Anterior cingulate cortex (tissue), 58 donors: ENCODE results near the gene SLC27A3.
"Not testable (repeated sequence)": the region's sequence is repeated elsewhere in the genome, so short reads cannot be mapped to it uniquely, and the experiment has no call there.

Experiments used
- DNase-seq, 58 donors: peaks; one replicate each; lab custom pipeline; 2025; lab: John Stamatoyannopoulos, UW

The SLC27A3 gene

GRCh38 chr1:153754266-153754665 lies 20.9 kb upstream of the SLC27A3 start:
- DNase-seq = no peak

GRCh38 chr1:153760440-153760839 lies 14.8 kb upstream of the SLC27A3 start:
- DNase-seq = no peak

- peak in 7 of 58 donors; percentile 4 to 26 (median 13) for DNase-seq
Observed at GRCh38 chr1:153763365-153764225, 11.6 kb upstream of the SLC27A3 start.

- no peak for DNase-seq
Observed at GRCh38 chr1:153764310-153764709, 10.9 kb upstream of the SLC27A3 start.

GRCh38 chr1:153766663-153767062 lies 8.5 kb upstream of the SLC27A3 start:
- DNase-seq = not testable (repeated sequence)

GRCh38 chr1:153767519-153767918 lies 7.7 kb upstream of the SLC27A3 start:
- no peak for DNase-seq

- no peak for DNase-seq
Observed at GRCh38 chr1:153768316-153769181, 6.7 kb upstream of the SLC27A3 start.

GRCh38 chr1:153769221-153769620 lies 6.0 kb upstream of the SLC27A3 start:
- no peak for DNase-seq

- no peak for DNase-seq
Observed at GRCh38 chr1:153770797-153771196, 4.4 kb upstream of the SLC27A3 start.

GRCh38 chr1:153771261-153771660 lies 3.9 kb upstream of the SLC27A3 start:
- no peak for DNase-seq

GRCh38 chr1:153771841-153772593 lies 3.2 kb upstream of the SLC27A3 start:
- peak in 1 of 58 donors; percentile 4 for DNase-seq

- DNase-seq = peak in 2 of 58 donors; percentile 20 to 28
Observed at GRCh38 chr1:153773096-153773921, 1.9 kb upstream of the SLC27A3 start.

GRCh38 chr1:153774026-153774595 lies 1.1 kb upstream of the SLC27A3 start:
- peak in 1 of 58 donors; percentile 43 for DNase-seq

GRCh38 chr1:153775458-153776327 lies 486 bp downstream of the SLC27A3 start:
- peak in 15 of 58 donors; percentile 17 to 67 (median 41) for DNase-seq

- no peak for DNase-seq
Observed at GRCh38 chr1:153776352-153776751, 1.1 kb downstream of the SLC27A3 start.

- no peak for DNase-seq
Observed at GRCh38 chr1:153776845-153777370, 1.7 kb downstream of the SLC27A3 start.

- peak in 31 of 58 donors; percentile 6 to 58 (median 38) for DNase-seq
Observed at GRCh38 chr1:153777648-153778047, 2.4 kb downstream of the SLC27A3 start.
